Natural killer cell (primary cell): ENCODE results near the gene L3MBTL4. TPM values are rescaled to one million over a fixed set of nuclear protein-coding genes. Genes with fewer than 3 reads are reported as not detected.
"Not testable (repeated sequence)": the region's sequence is repeated elsewhere in the genome, so short reads cannot be mapped to it uniquely, and the experiment has no call there.

ENCODE experiments used
- ATAC-seq, 3 donors: fragments of 150-1000 bp in 2 of 3; fragments of 200-7000 bp in 1 of 3; cut with Tn5 transposase; 1 replicate in 1 of 3; 2 replicates in 2 of 3; pipeline ENCODE4 v1.10.0; 2021; ENCODE audit warnings: mild to moderate bottlenecking in 2 of 3, moderate library complexity in 2 of 3
- DNase-seq, 2 donors: peaks; one replicate each; pipeline versions ENCODE4 v3.0.0 to v3.0.0-alpha.2; 2013 to 2021; ENCODE audit warnings: mixed read lengths in 1 of 2
- H3K27ac ChIP-seq: one replicate; pipeline ENCODE4 v1.5.1; 2013; ENCODE audit warnings: mild to moderate bottlenecking, low read length
- H3K27me3 ChIP-seq: one replicate; pipeline ENCODE4 v1.6.1; 2013; ENCODE audit warnings: low read length; ENCODE audit not compliant: control insufficient read depth, insufficient read depth
- H3K36me3 ChIP-seq: one replicate; pipeline ENCODE4 v1.6.1; 2013; ENCODE audit warnings: low read length; ENCODE audit not compliant: control insufficient read depth, insufficient read depth
- H3K4me1 ChIP-seq: one replicate; pipeline ENCODE4 v1.6.1; 2013; ENCODE audit warnings: low read length; ENCODE audit not compliant: control insufficient read depth, insufficient read depth
- H3K4me3 ChIP-seq: one replicate; pipeline ENCODE4 v1.5.1; 2013; ENCODE audit warnings: low read length
- H3K9me3 ChIP-seq: one replicate; pipeline ENCODE4 v1.6.1; 2013; ENCODE audit warnings: low read length; ENCODE audit not compliant: control insufficient read depth, insufficient read depth
- H3K27ac Mint-ChIP-seq, 2 donors: one replicate each; pipeline ENCODE4 v1.8.0; 2022; ENCODE audit warnings: mild to moderate bottlenecking in 2 of 2, mixed read lengths in 2 of 2, moderate library complexity in 1 of 2
- H3K27me3 Mint-ChIP-seq, 2 donors: one replicate each; pipeline ENCODE4 v1.8.0; 2022; ENCODE audit warnings: low read depth in 2 of 2, mixed read lengths in 2 of 2
- H3K36me3 Mint-ChIP-seq: one replicate; pipeline ENCODE4 v1.8.0; 2022; ENCODE audit warnings: mixed read lengths
- H3K4me1 Mint-ChIP-seq, 2 donors: one replicate each; pipeline ENCODE4 v1.8.0; 2022; ENCODE audit warnings: mixed read lengths in 2 of 2
- H3K4me3 Mint-ChIP-seq: one replicate; pipeline ENCODE4 v1.8.0; 2022; ENCODE audit warnings: mild to moderate bottlenecking, moderate library complexity, mixed read lengths
- H3K9me3 Mint-ChIP-seq, 2 donors: one replicate each; pipeline ENCODE4 v1.8.0; 2022; ENCODE audit warnings: mixed read lengths in 2 of 2
- CTCF ChIP-seq: fragments of 200-600 bp; IDR thresholded peaks from one replicate; pipeline ENCODE4 v1.8.0; 2022; ENCODE audit warnings: antibody characterized with exemption
- WGBS: methylation state at CpG from one replicate; pipeline ENCODE4 v1.1.7; 2013; ENCODE audit warnings: missing lambda C conversion rate; ENCODE audit not compliant: insufficient coverage; 5-methylcytosine and 5-hydroxymethylcytosine counted together
- intact Hi-C: fragments of 100-400 bp; cut with micrococcal nuclease; formaldehyde crosslinking; loops from one replicate; pipeline ENCODE4 v1.14.2; 2022
- total RNA-seq, 4 donors: library from RNA; stranded (reverse); fragments of 120-200 nt in 1 of 4; gene quantifications; one replicate each; pipeline versions ENCODE4 v1.2.3 to v1.2.4, GENCODE V29; 2013 to 2022

The L3MBTL4 gene
- total RNA-seq, 3 donors from 2014 or later (not counting 1 experiment from before 2014, with no cell fraction given) = 27.9 to 34.2 (median 30.0) TPM

DNA sequence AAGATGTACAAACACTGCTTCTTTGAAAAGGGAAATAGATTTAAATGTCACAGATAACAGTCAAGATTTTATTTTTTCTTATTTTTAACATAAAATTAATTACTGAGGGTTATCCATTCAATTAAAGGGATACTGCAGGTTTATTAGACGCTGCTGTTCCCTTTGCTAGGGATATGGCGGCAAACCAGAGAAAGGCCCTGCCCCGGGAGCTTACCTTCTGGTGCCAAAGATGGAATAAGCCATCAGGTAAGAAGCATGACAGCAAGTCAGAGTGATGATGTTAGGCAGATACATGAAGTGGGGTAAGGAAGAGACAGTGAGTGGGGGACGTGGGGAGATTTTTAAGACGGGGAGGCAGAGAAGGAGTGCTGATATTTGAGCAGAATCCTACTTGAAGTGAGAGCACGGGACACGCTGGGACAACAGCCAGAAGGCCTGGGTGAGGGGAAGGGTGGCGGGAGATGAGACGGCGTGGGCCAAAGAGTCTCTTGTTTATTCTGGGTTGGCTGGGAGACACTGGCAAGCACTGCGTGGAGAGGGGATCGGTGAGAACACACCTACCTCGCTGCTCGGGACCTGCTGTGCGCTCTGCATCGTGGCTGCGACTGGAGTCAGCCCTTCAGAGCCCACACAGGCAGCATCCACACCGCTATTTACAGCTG is 268.9 kb downstream of the L3MBTL4 start:
- WGBS = 91% methylated on average over 18 of the region's 18 CpGs
- no peak overlapping the region for H3K4me3 ChIP-seq
- peaks cover 4 to 5% of the 10 kb centered on the region in 2 donors for H3K9me3 Mint-ChIP-seq
- ATAC-seq (no peak), DNase-seq (no peak)
- peaks cover 0 to 6% of the 10 kb centered on the region in 2 donors for H3K4me1 Mint-ChIP-seq
- no peaks in the 10 kb centered on the region for H3K27me3 ChIP-seq
- no peaks in the 10 kb centered on the region for H3K4me1 ChIP-seq
- no peak overlapping the region for H3K27ac Mint-ChIP-seq
- H3K27me3 Mint-ChIP-seq = no peaks in the 10 kb centered on the region
- no peak for TF ChIP-seq CTCF
- no peaks in the 10 kb centered on the region for H3K36me3 ChIP-seq
- no peak overlapping the region for H3K4me3 Mint-ChIP-seq
- no peaks in the 10 kb centered on the region for H3K9me3 ChIP-seq
- intact Hi-C loops = no loop called here
- no peaks in the 10 kb centered on the region for H3K36me3 Mint-ChIP-seq
- no peak overlapping the region for H3K27ac ChIP-seq

DNA sequence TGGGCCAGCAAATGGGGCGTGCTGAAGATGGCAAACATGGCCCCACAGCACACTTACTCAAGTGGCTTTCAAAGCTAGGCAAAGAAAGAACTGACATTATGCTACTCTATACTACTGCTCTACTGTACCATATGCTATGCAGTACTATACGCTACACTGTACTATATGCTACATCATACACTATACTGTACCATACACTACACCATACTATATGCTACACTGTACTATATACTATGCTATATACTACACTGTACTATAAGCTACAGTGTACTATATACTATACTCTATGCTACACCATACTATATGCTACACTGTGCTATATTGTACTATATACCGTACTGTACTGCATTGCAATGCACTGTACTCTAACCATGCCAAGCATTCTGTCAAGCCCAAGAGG is 275.7 kb downstream of the L3MBTL4 start:
- TF ChIP-seq CTCF = no peak
- peaks cover 6 to 7% of the 10 kb centered on the region in 2 donors for H3K4me1 Mint-ChIP-seq
- no peak overlapping the region for H3K4me3 ChIP-seq
- intact Hi-C loops = no loop called here
- no peaks in the 10 kb centered on the region for H3K27me3 Mint-ChIP-seq
- no peaks in the 10 kb centered on the region for H3K4me1 ChIP-seq
- WGBS = 95% methylated on average over 3 of the region's 3 CpGs
- H3K9me3 Mint-ChIP-seq = peaks cover 2 to 3% of the 10 kb centered on the region in 2 donors
- H3K4me3 Mint-ChIP-seq = no peak overlapping the region
- H3K9me3 ChIP-seq = no peaks in the 10 kb centered on the region
- H3K36me3 Mint-ChIP-seq = peaks cover 6% of the 10 kb centered on the region
- no peaks in the 10 kb centered on the region for H3K36me3 ChIP-seq
- no peak overlapping the region for H3K27ac ChIP-seq
- ATAC-seq (peak in 1 of 3 donors; percentile 60), DNase-seq (no peak)
- H3K27ac Mint-ChIP-seq = no peak overlapping the region
- no peaks in the 10 kb centered on the region for H3K27me3 ChIP-seq

GRCh38 chr18:6135901-6136300 is 278.8 kb downstream of the L3MBTL4 start:
- H3K27ac ChIP-seq, DNase-seq, ATAC-seq, H3K9me3 Mint-ChIP-seq, H3K27ac Mint-ChIP-seq, H3K27me3 ChIP-seq, H3K36me3 ChIP-seq, intact Hi-C loops, H3K27me3 Mint-ChIP-seq, H3K9me3 ChIP-seq, H3K4me3 ChIP-seq, H3K4me1 ChIP-seq, H3K4me3 Mint-ChIP-seq, H3K36me3 Mint-ChIP-seq: not testable (repeated sequence)
- H3K4me1 Mint-ChIP-seq = peaks cover 7 to 12% of the 10 kb centered on the region in 2 donors
- 100% methylated on average over 1 of the region's 1 CpG for WGBS

DNA sequence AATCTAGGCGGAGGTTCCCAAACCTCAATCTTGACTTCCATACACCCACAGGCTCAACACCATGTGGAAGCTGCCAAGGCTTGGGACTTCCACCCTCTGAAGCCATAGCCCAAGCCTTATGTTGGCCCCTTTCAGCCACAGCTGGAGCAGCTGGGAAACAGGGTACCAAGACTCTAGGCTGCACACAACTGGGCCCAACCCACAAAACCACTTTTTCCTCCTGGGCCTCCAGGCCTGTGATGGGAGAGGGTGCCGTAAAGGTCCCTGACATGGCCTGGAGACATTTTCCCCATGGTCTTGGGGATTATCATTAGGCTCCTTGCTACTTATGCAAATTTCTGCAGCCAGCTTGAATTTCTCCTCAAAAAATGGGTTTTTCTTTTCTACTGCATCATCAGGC is 279.7 kb downstream of the L3MBTL4 start:
- H3K4me3 ChIP-seq, H3K36me3 Mint-ChIP-seq, H3K9me3 ChIP-seq, ATAC-seq, H3K27ac ChIP-seq, H3K4me3 Mint-ChIP-seq, H3K4me1 ChIP-seq, intact Hi-C loops, H3K27me3 ChIP-seq, H3K27me3 Mint-ChIP-seq, H3K9me3 Mint-ChIP-seq, DNase-seq, H3K27ac Mint-ChIP-seq, H3K36me3 ChIP-seq: not testable (repeated sequence)
- peaks cover 7 to 12% of the 10 kb centered on the region in 2 donors for H3K4me1 Mint-ChIP-seq
- WGBS = 100% methylated on average over 2 of the region's 2 CpGs
